ENCODE measurements around the gene ANKK1.

Gene ANKK1

DNA sequence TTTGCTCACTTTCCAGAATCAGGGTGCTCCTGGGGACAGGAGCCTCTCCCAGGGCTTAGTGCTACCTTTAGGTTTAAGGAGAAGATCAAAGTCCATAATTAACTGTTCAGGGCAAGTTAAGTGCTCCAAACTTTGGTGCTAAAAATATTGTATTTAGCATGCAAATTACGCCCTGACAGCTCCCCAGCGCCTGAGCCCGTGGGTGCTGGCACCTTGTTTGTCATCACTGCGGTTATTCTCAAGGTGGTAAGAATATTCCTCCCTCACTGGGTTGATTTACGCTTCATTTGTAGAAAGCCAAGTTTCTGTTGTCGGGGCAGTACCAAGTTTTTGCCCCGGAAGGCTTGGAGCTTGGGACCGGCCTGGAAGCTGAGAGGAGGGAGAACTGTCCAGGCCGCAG, 21.3 kb downstream of the ANKK1 start:
- no peak for DNase-seq (ENCODE audit: low spot score)

DNA sequence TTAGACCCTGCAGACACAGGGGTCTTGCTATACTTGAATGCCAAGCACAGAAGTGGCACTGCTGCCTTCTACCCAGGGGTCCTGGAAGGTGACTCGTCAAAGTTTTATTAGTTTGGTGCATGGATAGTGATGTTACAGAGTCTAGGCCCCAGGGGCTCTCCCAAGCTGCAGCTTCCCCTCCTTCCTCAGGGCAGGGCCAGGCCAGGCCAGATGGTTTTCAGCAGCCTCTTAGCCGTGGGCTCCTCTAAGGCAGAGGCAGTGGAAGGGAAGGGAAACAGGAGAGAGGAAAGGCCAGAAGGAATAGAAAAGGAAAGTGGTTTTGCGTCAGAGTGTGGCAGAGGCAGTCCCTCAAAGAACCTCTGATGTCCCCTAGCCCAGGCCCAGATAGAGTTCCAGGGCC, 21.9 kb downstream of the ANKK1 start:
- DNase-seq (ENCODE audit: low spot score) = no peak

DNA sequence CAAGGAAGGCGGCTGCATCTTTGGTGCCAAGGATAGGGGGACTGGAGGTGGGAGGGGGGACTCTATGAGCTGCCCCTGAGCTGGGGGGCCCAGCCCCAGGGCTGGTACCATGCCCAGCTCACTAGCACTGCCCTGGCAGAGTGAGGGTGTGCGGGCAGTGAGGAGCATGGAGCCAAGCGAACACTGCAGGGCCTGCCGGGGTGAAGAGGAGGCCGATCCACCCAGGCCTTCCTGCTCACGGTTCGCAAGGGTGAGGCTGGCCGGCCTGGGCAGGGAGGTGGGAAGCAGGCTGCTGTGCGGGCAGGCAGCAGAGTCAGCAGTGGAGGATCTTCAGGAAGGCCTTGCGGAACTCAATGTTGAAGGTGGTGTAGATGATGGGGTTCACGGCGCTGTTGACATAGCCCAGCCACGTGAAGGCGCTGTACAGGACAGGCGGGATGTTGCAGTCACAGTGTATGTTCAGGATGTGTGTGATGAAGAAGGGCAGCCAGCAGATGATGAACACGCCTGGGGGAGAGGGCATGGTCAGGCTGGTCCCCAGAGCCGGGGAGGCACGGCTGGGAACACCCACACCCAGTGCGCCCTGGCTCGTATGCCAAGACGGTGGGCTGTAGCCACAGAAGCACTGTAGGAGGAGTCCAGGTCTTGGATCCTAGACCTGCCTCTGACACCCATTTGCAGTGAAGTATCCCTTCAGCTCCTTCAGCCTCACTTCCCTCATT, 23.0 kb downstream of the ANKK1 start:
- DNase-seq (ENCODE audit: low spot score) = no peak

DNA sequence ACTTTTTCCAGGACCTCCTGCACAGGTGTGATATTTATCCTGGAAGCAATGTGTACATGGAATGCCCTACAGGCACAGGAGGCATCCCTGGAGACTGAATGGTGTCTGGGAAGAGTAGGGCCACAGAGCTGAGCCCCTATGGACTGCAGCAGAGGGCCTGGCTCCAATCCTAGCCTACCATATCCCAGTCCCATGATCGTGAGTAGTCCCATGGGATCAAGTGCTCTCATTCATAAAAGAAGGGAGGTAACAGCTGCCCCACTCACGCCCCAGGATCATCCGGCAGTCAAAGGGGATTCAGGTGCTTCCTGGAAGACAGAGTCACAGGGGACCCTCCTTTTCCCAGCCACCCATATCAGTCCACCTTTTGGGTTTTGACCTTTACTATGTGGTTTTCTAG, 24.0 kb downstream of the ANKK1 start:
- DNase-seq (ENCODE audit: low spot score) = no peak

DNA sequence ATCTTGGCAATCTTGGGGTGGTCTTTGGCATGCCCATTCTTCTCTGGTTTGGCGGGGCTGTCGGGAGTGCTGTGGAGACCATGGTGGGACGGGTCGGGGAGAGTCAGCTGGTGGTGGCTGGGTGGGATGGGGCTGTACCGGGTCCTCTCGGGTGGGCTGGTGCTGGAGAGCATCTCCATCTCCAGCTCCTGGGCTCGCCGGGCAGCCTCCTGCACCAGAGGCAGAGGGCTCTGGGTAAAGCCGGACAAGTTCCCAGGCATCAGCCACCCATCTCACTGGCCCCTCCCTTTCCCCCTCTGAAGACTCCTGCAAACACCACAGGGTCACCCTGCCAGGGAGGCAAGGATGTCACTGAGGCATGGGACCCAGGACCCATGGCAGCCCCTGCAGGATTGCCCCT, 25.1 kb downstream of the ANKK1 start:
- no peak for DNase-seq (ENCODE audit: low spot score)

DNA sequence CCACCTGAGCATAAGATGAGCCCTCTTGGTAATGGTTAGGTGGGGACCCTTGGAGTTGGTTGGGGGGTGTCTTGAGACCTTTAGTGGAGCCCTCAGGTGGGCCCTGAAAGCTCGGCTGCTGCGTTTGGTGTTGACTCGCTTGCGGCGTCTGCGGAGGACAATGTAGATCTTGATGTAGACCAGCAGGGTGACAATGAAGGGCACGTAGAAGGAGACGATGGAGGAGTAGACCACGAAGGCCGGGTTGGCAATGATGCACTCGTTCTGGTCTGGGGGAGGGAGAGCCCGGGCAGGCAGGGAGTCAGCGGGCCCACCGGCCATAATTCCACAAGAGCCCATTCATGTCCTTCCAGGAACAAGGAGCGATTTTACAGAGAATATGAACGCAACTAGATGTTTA, 27.8 kb downstream of the ANKK1 start:
- DNase-seq (ENCODE audit: low spot score) = no peak

DNA sequence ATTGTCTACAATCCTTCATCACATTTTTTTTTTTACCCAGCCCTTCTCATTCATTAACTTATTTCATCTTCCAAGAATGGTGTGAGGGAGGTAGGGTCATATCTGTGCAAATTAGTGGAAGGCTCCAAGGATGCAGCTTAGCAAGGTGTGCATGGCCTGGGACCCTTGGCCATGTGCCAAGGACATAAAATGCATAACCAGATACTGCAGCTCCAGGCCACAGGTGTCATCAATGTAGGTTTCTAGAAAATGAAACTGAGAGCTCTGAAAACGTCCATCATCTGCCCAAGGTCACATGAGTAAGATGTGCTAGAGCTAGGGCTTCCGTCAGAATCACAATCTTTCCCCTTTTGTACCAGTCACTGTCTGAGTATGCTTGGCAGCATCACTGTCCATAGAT, 29.8 kb downstream of the ANKK1 start:
- no peak for DNase-seq (ENCODE audit: low spot score)

DNA sequence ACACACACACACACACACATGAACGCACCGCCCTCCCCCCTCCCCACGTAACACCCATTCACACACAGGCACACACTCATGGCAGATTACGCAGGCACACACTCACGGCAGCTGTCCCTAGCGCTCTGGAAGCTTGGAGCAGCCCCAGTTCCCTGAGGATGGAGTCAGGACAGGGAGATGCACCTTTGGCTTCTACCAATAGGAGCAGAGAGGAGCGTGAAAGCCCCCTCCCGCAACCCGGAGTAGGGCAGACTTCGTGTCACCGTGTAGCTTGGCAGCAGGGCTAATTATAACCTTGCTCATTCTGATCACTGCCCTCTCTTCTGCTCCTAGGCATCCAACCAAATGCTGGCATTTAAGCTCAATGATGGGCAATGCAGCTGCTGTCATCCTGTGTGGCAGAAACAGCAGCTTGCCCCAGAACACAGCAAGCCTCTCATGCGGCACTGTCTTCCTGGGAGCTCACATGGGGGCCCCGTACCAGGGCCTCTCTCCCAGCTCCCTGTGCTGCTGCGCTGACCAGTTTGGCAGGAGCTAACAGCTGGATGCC, 31.9 kb downstream of the ANKK1 start:
- no peak for DNase-seq (ENCODE audit: low spot score)

DNA sequence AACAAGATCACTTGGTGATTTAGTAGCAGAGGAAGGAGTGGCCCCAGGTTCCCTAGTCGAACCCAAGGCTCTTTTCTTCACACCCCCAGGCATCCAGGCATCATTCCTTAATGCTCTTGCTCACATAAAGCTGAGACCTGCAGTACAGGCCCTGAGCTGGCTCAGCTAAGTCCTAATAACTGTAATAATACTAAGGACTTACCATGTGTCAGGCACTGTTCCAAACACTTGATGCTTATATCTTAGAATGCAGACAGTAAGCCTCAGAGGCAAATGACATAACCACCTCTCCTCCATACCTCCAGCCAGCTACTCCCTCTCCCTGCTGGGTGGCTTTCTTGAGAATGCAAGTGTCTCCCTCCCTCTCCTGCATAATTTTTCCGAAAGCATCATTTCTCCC, 33.2 kb downstream of the ANKK1 start:
- no peak for DNase-seq (ENCODE audit: low spot score)

DNA sequence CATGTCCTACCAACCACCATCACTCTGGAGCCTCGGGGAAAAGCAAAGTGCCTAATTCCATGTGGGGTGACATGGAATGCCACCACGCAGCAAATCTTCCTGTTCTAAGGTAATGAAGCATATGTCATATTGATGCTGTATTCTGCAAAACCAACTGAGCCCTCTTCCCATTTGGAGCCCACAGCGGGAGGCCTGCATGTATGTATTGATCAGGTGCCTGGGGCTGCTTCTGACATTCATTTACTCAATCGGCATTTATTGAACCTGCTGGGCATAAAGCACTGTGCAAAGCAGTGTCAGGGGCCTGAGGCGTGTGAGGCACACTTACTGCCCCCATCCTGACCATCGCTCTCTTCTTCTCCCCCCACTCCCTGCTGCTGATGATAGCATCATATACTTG, 39.1 kb downstream of the ANKK1 start:
- DNase-seq (ENCODE audit: low spot score) = no peak

DNA sequence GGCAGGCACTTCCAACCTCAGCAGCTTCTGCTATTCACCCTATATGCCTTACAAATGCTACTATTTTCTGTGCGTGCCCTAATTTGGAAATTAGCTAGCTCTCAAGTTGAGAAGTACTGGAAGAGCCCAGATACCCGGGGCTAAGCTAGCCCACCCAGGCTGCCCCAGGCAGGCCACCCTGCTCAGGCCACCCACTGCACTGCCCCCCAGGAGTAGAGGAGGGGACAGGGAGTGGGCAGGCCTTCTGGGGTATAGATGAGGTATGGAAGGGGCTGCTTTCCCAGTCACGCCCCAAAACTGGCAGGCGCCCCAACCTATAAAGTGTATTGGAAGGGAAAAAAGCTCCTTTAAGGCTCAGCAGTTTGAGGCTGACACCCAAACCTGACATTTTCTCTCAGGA, 44.2 kb downstream of the ANKK1 start:
- no peak for DNase-seq (ENCODE audit: low spot score)

DNA sequence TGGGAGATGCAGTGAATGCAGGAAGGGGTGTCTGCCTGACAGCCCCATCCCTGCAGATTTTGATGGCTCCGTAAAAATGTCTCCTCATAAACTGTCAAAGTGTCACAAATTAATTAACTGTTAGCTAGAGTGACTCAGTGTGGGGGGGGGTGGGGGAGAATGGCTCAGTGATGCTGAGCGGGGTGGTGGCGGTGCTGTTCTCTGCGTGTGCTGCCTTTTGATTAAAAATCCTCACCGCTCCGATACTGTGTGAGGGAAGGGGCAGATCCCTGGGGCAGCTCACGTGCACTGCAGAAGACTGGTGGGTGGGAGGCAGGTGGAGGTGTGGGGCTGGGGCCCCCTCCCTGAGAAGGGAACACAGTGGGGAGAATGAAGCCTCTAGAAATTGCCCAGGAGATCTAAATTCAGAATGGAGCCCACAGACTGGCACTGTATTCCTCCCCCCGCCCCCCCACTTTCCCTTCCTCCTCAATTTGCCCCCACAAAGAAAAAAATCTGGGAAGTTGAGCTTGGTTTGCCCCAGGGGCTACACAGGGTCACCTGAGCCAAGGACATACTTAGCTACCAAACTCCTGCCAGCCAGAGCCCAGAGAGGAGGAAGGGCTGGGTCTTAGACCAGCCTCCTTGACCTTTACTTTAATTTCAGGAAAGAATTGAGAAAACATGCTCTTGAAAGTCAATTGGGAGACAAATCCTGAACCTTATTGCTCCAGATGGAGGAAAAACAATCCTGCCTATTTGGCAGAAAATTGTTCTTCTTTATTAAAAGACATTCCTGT, 47.8 kb downstream of the ANKK1 start:
- no peak for DNase-seq (ENCODE audit: low spot score)

DNA sequence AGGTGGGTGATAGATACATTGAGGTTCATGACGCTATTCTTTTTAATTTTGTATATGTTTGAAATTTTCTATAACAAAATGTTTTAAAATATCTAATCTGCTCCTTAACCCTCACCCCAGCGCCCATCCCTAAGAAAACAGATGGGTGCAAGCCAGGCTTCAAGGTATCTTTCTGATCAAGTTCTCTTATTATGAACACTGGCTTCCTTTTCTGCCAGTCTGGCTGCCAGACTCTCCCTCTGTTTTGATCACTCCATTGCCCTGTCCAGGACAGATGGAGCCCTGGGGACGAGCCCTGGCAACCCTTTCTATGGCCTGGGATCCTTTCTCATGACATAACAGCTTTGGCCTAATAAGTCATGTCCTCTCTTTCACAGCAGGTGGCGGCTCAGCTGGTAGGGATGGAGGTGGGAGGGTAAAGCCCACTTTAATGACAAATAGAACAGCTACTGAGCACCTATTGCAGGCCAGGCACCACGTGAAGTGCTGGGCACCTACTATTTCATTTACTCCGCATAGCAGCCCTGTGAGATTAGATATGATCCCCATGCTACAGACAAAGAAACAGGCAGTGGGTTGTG, 49.2 kb downstream of the ANKK1 start:
- no peak for DNase-seq (ENCODE audit: low spot score)

DNA sequence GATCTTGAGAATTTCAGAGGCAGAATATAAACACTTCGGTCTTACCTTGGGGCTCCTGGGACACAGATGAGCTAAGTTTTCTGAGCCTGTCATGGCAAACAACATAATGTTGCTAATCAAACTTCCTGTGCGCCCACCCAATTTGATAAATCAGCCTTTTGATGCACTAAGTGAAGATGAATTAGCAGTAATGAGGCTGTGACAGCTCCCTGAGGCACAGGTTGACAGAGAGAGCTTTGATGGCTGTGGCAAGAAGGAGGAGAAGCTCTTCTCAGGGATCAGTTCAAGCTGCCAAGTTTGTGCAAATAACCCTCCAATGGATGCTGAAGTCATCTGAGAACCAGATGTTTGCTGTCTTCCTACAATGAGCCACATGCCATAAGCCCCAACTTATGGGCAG, 53.2 kb downstream of the ANKK1 start:
- DNase-seq (ENCODE audit: low spot score) = no peak

DNA sequence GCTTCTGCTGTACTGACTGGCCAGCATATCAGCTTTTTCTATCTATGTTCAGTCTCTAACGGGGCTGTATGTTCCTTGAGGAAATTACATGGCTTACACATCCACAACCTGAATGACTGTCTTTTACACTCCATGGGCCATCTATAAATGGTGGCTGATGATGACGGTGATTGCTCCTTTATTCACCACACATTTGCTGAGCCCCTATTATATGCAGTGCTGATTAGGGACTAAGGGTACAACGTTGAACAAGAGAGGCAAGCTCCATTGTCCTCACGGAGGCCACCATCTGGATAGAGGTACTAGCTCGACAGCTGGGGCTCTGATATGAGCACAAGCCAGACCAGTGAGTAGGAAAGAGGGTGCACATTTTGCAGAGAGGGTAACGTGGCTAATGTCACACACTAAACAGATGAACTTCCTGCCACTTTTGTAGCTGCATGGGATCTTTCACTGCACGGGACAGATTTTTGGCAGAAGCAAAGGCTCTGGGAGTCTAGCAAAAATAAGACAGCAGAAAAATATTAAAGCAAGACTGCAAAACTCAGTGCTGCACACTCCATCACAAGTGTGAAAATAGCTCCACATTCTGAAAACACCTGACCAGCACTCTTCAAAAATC, 57.0 kb downstream of the ANKK1 start:
- no peak for DNase-seq (ENCODE audit: low spot score)

DNA sequence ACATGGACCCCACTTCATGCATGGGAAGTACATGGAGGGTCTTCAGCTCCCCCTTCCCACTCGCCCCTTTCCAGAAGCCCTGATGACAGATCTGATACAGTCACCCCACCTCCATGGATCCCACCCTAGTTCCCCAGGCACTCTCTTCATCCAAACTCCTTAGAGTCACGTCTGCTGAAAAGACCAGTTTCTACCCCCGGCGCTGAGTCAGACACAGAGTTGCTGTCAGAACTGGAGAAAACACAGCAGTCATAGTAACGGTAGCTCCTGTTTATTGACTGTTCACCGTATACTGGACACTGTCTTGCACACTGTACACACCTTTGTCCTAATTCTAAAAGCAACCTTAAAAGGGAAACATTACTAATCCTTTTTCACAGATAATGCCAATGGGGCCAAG, 58.5 kb downstream of the ANKK1 start:
- no peak for DNase-seq (ENCODE audit: low spot score)

DNA sequence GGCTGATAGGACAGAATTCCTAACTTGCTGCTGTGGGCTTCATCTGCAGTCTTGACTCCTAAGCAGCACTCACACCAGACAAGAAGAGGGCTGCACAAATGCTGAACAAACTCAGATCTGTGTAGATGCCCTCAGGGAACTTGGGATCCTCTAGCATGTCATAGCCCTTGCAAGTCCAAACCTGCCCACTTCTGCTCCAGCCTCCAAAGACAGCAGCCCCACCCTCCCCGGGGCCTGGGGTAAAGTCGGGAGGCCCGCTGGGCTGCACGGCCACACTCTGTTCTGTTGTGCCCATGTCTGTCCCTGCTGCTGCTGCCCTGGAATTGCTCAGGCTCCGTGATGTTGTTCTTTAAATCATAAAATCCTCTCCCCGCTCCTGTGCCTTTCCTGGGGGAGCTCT, 59.4 kb downstream of the ANKK1 start:
- no peak for DNase-seq (ENCODE audit: low spot score)

DNA sequence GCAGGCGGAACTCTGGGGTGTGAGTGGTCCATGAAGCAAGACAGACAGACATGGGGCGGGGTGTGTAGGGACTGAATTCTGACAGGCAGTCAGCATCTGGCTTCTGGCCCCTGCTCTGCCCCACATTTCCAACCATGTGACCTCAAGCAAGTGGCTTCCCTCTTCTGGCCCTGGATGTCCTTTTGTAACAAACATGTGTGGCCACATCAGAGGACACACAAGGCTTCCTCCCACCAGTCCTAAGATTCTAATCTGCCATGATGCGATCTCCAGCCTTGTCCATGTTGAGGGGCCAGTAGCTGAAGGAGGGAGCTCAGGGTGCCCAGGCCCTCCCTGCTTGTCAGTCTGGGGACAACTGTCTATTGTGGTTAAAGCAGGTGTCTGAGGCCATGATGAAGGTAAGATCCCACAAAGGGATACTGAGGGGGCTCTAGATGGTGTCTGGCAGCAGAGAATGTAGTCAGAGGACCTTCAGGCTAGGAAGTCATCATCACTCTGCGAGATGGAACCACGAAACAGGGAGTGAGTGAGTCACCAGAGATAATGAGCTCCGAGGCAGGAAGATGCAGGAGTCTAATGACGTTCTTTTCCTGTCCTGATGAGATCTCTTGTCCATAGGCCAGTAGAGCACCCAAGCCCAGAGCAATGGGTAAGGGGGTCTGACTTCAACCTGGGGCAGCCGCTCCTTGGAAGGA, 60.2 kb downstream of the ANKK1 start:
- DNase-seq (ENCODE audit: low spot score) = no peak

DNA sequence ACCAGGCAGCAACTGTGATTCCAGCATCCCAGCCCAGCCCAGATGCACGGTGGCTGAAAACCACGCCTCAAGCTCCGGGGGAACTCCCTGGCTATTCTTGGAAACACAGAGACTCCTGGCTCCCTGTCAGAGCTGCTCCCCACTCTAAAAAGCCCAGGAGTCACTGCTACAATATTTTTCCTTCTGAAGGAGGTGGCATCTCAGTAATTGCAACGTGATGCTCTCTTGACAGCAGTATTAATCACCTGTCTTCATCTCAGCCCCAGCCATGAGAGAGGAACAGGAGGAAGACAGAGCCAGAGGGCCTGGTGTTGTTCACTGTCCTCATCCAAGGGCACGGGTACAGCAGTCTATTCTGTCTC, 60.7 kb downstream of the ANKK1 start:
- no peak for DNase-seq (ENCODE audit: low spot score)

DNA sequence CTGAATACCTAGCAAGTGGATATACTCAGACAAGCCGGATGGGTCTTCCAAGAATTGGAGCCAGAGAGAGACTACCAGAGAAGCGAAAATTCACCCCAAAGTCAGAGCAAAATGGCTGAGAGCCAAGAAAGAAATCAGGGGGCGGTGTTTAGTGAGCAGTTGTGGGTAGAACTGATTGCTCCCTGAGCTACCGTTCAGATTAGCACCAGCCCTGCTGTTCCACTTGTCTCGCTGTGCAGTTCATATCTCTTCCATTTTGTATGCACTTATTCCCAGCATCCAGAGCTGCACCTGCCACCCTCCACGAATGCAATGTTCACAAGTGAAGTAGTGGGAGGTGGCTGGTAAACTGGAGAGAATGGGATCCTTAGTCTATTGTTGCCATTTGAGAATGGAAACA, 62.2 kb downstream of the ANKK1 start:
- no peak for DNase-seq (ENCODE audit: low spot score)
